ENCODE measurements around the gene NHLRC1. TPM values are rescaled to one million over a fixed set of nuclear protein-coding genes. Genes with fewer than 3 reads are reported as not detected.

NHLRC1 gene
- polyA plus RNA-seq, 3 donors: 0.75 to 3.1 (median 1.4) TPM

DNA sequence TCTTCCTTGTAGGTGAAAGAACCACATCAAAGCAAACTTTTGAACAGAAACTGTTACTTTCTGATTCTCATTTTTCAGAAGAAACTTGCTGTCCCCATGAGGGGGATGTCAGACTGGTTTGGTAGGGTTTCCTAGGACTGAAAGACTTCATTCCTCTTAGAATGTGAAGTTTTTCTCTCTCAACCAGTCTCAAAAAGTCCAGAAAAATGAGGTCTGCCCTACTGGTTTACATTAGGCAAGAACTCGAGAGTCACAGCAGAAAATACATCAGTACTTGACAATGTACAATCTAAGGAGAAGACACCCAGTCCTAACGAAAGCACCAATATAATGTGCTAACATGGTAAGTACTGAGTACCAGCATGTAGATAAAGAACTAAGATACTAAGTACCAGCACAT lies 12.7 kb upstream of the NHLRC1 start:
- peaks cover 81 to 100% of the 10 kb centered on the region in 2 donors for H3K36me3 ChIP-seq (replicated peaks in 1 of 2; ENCODE audit: control insufficient read depth in 1 of 2, insufficient read depth in 2 of 2, low read length in 2 of 2)
- no CpG with 5 or more reads among the region's 2 CpGs for WGBS (ENCODE audit: insufficient coverage)

DNA sequence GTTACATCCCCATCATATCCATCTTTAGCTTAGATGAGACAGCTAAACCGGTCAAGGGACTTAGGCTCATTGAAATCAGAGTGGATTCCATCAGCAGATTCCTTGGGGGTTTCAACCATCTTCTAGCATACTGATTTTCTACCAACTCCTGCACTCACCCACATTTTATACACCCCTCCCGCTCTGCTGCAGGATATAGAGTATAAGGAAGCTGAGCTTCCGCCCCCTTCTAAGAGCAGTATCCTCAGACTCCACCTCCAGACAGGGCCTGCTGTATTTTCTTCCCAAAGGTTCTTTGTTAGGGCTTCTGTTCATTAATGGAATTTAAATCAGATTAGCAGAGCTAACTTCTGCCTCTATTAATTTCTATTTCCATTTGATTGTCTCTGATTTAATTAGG lies 9.9 kb upstream of the NHLRC1 start:
- Mint-ChIP-seq H3K4me1 (no peaks in the 10 kb centered on the region), H3K9me3 (no peaks in the 10 kb centered on the region), H3K4me3 (no peak overlapping the region), H3K27ac (no peak overlapping the region), H3K36me3 (peaks cover 75 to 93% of the 10 kb centered on the region in 2 donors), H3K27me3 (ENCODE audit: low read depth in 3 of 3) (no peaks in the 10 kb centered on the region)
- no peak overlapping the region for H2AFZ ChIP-seq (ENCODE audit: insufficient read depth, low read depth, low read length, poor library complexity, severe bottlenecking)
- H3K9ac ChIP-seq (ENCODE audit: insufficient read depth, low read length, poor library complexity, severe bottlenecking): no peak overlapping the region
- H3K36me3 ChIP-seq (replicated peaks in 1 of 2; ENCODE audit: control insufficient read depth in 1 of 2, insufficient read depth in 2 of 2, low read length in 2 of 2): peaks cover 75 to 95% of the 10 kb centered on the region in 2 donors
- WGBS (ENCODE audit: insufficient coverage): 83% methylated on average over 1 of the region's 3 CpGs
- H3K79me2 ChIP-seq (ENCODE audit: insufficient read depth, low read length): no peaks in the 10 kb centered on the region
- no peak overlapping the region for H3K4me2 ChIP-seq (replicated peaks; ENCODE audit: extremely low read depth, low read length, poor library complexity, severe bottlenecking)
- intact Hi-C loops (cut with micrococcal nuclease): no loop called here
- no peak overlapping the region for H3K4me3 ChIP-seq (replicated peaks in 1 of 3; ENCODE audit: low read depth in 2 of 3, low read length in 3 of 3)
- no peaks in the 10 kb centered on the region for H4K20me1 ChIP-seq (ENCODE audit: insufficient read depth, low read length)
- no peaks in the 10 kb centered on the region for H3K27me3 ChIP-seq (ENCODE audit: control insufficient read depth in 2 of 2, insufficient read depth in 2 of 2, low read length in 2 of 2)
- no peak for DNase-seq
- TF ChIP-seq, protein P1, sequence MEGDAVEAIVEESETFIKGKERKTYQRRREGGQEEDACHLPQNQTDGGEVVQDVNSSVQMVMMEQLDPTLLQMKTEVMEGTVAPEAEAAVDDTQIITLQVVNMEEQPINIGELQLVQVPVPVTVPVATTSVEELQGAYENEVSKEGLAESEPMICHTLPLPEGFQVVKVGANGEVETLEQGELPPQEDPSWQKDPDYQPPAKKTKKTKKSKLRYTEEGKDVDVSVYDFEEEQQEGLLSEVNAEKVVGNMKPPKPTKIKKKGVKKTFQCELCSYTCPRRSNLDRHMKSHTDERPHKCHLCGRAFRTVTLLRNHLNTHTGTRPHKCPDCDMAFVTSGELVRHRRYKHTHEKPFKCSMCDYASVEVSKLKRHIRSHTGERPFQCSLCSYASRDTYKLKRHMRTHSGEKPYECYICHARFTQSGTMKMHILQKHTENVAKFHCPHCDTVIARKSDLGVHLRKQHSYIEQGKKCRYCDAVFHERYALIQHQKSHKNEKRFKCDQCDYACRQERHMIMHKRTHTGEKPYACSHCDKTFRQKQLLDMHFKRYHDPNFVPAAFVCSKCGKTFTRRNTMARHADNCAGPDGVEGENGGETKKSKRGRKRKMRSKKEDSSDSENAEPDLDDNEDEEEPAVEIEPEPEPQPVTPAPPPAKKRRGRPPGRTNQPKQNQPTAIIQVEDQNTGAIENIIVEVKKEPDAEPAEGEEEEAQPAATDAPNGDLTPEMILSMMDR (IDR thresholded peaks at IDR 0.05): no peak
- no peak overlapping the region for H3K27ac ChIP-seq (ENCODE audit: low read depth in 1 of 2, low read length in 2 of 2)
- no peaks in the 10 kb centered on the region for H3K9me3 ChIP-seq (replicated peaks in 1 of 2; ENCODE audit: control insufficient read depth in 1 of 2, insufficient read depth in 1 of 2, low read length in 2 of 2)
- H3K4me1 ChIP-seq (ENCODE audit: control insufficient read depth in 1 of 2, insufficient read depth in 2 of 2, low read length in 2 of 2): no peaks in the 10 kb centered on the region

More for the DNA sequence above, 12.7 kb upstream of the NHLRC1 start:
- Mint-ChIP-seq H3K9me3 (no peaks in the 10 kb centered on the region), H3K4me3 (no peak overlapping the region), H3K36me3 (peaks cover 76 to 95% of the 10 kb centered on the region in 2 donors), H3K27ac (peak overlapping the region in 1 of 7 donors; percentile 18), H3K4me1 (no peaks in the 10 kb centered on the region), H3K27me3 (ENCODE audit: low read depth in 3 of 3) (no peaks in the 10 kb centered on the region)
- no peak overlapping the region for H3K27ac ChIP-seq (ENCODE audit: low read depth in 1 of 2, low read length in 2 of 2)
- no peaks in the 10 kb centered on the region for H3K9me3 ChIP-seq (replicated peaks in 1 of 2; ENCODE audit: control insufficient read depth in 1 of 2, insufficient read depth in 1 of 2, low read length in 2 of 2)
- H3K4me3 ChIP-seq (replicated peaks in 1 of 3; ENCODE audit: low read depth in 2 of 3, low read length in 3 of 3): no peak overlapping the region
- DNase-seq: no peak
- no peaks in the 10 kb centered on the region for H3K27me3 ChIP-seq (ENCODE audit: control insufficient read depth in 2 of 2, insufficient read depth in 2 of 2, low read length in 2 of 2)
- H3K4me1 ChIP-seq (ENCODE audit: control insufficient read depth in 1 of 2, insufficient read depth in 2 of 2, low read length in 2 of 2): no peaks in the 10 kb centered on the region
- TF ChIP-seq, protein P1 (IDR thresholded peaks at IDR 0.05): no peak
- no peak overlapping the region for H3K9ac ChIP-seq (ENCODE audit: insufficient read depth, low read length, poor library complexity, severe bottlenecking)
- H3K4me2 ChIP-seq (replicated peaks; ENCODE audit: extremely low read depth, low read length, poor library complexity, severe bottlenecking): no peak overlapping the region
- no peaks in the 10 kb centered on the region for H3K79me2 ChIP-seq (ENCODE audit: insufficient read depth, low read length)
- no peak overlapping the region for H2AFZ ChIP-seq (ENCODE audit: insufficient read depth, low read depth, low read length, poor library complexity, severe bottlenecking)
- intact Hi-C loops (cut with micrococcal nuclease): no loop called here
- no peaks in the 10 kb centered on the region for H4K20me1 ChIP-seq (ENCODE audit: insufficient read depth, low read length)
